Articular chondrocyte of knee joint (primary cell): Measurements from ENCODE around the gene SDCBP2. TPM values are rescaled to one million over a fixed set of nuclear protein-coding genes. Genes with fewer than 3 reads are reported as not detected.

Source experiments
- total RNA-seq: library from RNA; depleted of rRNA; stranded (reverse); fragments of >200 nt; gene quantifications from 2 replicates; pipeline ENCODE4 v1.2.3, GENCODE V29; 2012

SDCBP2 gene
- 1.7 TPM in 2 replicates for total RNA-seq

GRCh38 chr20:1328680-1329330 is at the start of gene SDCBP2:
TSS of gene SDCBP2 (minus strand) at chr20:1329139. CDS start at chr20:1320416, 8,723 bp downstream.

GRCh38 chr20:1266167-1266973 is 62.6 kb downstream of the SDCBP2 start, which contains the start of gene SNPH:
TSS of gene SNPH (plus strand) at chr20:1266294. CDS start at chr20:1296240, 29,946 bp downstream.

Other genes starting within 250 kb of the SDCBP2 start
- gene PSMF1, start 210.5 kb downstream of the SDCBP2 start, total RNA-seq = 76.2 and 144 TPM in 2 replicates
- gene TMEM74B, start 144.2 kb downstream of the SDCBP2 start, total RNA-seq = 0.11 TPM in 1 of 2 replicates, not detected in the other
- not detected in 2 replicates for gene C20orf202, start 125.7 kb downstream of the SDCBP2 start, total RNA-seq
- not detected in 2 replicates for gene RAD21L1, start 103.1 kb downstream of the SDCBP2 start, total RNA-seq
- gene SNPH, start 62.8 kb downstream of the SDCBP2 start, total RNA-seq = 6.3 and 6.4 TPM in 2 replicates
- gene FKBP1A, start 63.9 kb upstream of the SDCBP2 start, total RNA-seq = 137 and 138 TPM in 2 replicates
- 36.2 TPM in 2 replicates for gene NSFL1C, start 137.7 kb upstream of the SDCBP2 start, total RNA-seq
- gene SIRPB2, start 162.3 kb upstream of the SDCBP2 start, total RNA-seq = not detected in 2 replicates
- gene SIRPD, start 228.6 kb upstream of the SDCBP2 start, total RNA-seq = not detected in 2 replicates